H1 (cell line): ENCODE results near the gene RAPH1. TPM values are rescaled to one million over a fixed set of nuclear protein-coding genes. Genes with fewer than 3 reads are reported as not detected.

Experiments used
- CHD7 ChIP-seq: fragments of 300-600 bp; sonication (generic); IDR thresholded peaks from 2 replicates; pipeline ENCODE4 v1.7.1; 2012; ENCODE audit warnings: low read length, moderate library complexity, mild to moderate bottlenecking, inconsistent platforms; ENCODE audit not compliant: insufficient replicate concordance
- POLR2A ChIP-seq, 2 experiments: IDR thresholded peaks; 1 replicate in 1 of 2; 2 replicates in 1 of 2; pipeline ENCODE4 v1.6.1; 2011; ENCODE audit warnings: low read depth in 2 of 2, low read length in 2 of 2, mild to moderate bottlenecking in 2 of 2; ENCODE audit errors: control extremely low read depth in 1 of 2
- TBP ChIP-seq: IDR thresholded peaks from 2 replicates; pipeline ENCODE4 v1.6.1; 2011; ENCODE audit warnings: low read depth, low read length, improper control_type of control experiment
- polyA plus RNA-seq, 7 experiments: library from polyadenylated mRNA; depleted of rRNA in 3 of 7; stranded (reverse) in 5 of 7; unstranded in 2 of 7; fragments of >200 nt in 5 of 7; fragments of 200-250 nt in 2 of 7; gene quantifications; 1 replicate in 5 of 7; 2 replicates in 1 of 7; 4 replicates in 1 of 7; pipeline versions ENCODE4 v1.2.1 to v1.2.3, GENCODE V29; 2011 to 2013; ENCODE audit warnings: missing spikeins in 2 of 7, mixed read lengths in 2 of 7
- total RNA-seq: library from RNA; stranded (reverse); fragmentation: NEBNext Ultra II Directional; extraction: Animal tissue kit (Norgen Biotek cat#: 25700); gene quantifications from 2 replicates; pipeline ENCODE4 v1.2.1, GENCODE V29; 2021

RAPH1 gene
- total and polyA plus RNA-seq, 2 of the 8 experiments (the other 6 are each of a cell fraction or from before 2014, with no cell fraction given), result 3.8 to 27.4 TPM

DNA sequence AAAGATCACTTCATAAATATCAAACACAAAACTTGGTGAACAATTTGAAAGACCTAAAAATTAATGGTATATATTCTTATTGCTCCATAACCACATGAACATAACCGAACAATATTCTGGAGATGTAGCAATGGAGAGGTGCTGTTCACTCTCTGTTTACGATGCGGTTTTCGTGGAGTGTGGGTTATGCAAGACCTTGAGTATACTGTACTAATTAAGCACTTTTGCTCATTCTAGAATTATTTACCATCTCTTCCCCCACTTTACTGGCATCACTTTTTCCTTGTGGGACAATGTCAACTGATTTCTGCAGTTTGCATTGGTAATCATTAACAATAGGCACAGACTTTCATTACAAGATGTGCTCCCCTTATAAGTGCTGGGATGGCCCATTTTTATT is 97.6 kb downstream of the RAPH1 start (continued):
- no peak for TF ChIP-seq CHD7
- 0 out of 3 replicates have a peak, but pooled peaks of 1 of the 2 experiments have one; percentile 37 for TF ChIP-seq POLR2A (IDR thresholded peaks at IDR 0.05; ENCODE audit: control extremely low read depth in 1 of 2, low read depth in 2 of 2, low read length in 2 of 2)
- TF ChIP-seq TBP, result no peak
